RPMI8226 (cell line): ENCODE measurements around the gene CHSY3.

Experiments used
- DNase-seq: peaks from one replicate; pipeline ENCODE4 v3.0.0-alpha.2; 2015

Gene CHSY3

DNA sequence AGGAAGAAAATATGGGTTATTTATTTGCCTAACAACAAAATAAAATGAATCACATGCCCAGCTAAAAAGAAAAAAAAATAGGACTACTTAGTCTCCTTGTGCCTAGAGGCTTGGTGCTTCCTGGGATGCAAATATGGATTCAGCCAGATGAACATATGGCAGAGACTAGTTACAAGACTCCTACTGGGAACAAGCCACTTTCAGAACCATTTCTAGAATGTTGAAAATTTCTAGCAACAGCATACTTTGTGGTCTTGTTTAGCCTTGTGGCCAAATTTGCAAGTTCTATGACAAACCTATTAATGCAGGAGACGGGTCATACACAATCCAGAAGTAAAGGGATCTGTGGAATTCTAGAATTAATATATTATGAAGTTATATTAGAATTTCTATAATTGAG is 198.7 kb downstream of the CHSY3 start:
- no peak for DNase-seq

DNA sequence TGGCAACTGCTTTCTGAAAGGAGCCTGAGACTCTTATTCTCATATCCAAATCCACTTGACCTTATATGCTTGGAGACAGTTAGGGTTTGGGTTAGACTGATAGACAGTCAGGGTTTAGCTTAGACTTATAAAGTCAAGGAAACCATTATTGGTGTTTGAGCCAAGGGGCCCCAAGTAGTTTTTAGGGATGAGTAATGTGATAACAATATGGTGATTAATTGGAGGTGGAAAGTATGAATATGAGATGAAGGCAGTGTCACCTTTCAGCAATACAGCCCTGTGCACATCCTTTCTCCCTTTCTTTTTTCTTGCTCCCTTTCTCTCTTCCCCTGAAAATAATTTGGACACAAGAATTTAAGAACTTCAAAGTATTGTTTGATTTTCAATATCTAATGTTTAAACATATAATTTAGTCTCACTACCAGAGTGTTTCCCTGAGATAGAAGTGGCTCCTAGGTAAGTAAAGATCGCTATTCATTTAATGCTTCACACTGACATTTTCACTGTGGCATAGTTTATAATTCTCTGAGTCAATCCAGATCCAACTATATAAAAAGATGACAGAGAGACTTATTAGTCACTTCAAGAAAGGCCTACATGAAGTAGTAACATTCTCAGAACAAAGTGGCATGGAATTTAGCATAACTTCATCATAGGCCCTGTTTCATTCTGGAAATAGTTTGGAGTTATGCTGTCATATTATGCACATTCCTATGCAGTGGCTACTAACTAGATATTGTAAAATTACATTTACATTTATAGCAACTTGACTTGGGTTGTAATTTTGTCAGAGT is 200.8 kb downstream of the CHSY3 start:
- DNase-seq = no peak

DNA sequence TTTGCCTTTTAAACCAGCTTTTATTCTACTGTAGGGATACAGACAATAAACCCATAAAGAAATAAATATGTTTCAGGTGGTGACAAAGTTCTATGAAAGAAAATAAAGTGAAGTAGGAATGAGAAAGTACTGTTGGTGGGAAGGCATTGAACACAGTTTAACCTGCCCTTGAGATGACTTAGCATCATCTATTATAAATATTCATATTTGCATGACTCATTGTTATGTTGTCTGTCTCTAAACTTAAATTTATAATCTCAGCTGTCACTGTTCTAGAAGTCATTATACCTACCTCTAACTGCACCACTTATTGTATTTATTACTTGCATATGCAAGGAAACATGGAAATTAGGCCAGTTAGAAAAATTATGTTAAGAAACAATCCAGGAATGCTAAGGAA is 202.2 kb downstream of the CHSY3 start:
- no peak for DNase-seq

DNA sequence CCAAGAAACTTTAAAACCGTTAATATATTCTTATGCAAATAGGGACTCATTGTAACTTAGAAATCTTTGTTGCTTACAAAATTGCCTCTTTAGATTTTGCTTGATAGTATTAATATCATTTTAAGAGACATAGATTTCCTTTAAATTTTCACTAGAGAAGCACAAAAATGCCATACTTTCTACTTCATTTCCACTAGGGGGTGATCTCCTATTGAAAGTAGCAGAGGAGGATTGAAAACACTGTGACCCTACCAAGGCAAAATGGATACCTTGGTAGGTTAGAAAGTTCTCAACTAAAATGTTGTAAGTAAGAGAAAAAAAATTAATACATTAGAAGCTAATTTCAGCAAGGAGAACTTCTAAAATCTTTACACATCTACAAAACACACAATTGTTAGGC is 204.9 kb downstream of the CHSY3 start:
- peak; percentile 46 for DNase-seq

DNA sequence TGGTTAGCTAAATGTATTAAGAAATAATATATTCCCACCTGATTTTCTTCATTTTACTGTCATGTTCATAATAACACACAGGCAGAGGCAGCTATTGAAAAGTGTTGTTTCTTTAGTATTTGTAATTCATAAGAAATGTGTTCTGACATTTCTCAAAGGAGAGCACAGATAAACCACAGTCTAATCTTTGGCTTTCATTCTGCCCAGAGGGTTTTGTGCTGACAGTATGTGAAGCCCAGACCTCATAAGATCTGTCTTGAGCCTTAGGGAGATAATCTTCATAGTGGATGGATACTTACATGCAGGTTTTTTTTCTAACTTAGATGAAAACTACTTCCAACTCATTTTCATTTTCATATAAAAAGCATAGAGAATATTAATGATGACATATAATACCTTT is 206.1 kb downstream of the CHSY3 start:
- DNase-seq = peak; percentile 26

DNA sequence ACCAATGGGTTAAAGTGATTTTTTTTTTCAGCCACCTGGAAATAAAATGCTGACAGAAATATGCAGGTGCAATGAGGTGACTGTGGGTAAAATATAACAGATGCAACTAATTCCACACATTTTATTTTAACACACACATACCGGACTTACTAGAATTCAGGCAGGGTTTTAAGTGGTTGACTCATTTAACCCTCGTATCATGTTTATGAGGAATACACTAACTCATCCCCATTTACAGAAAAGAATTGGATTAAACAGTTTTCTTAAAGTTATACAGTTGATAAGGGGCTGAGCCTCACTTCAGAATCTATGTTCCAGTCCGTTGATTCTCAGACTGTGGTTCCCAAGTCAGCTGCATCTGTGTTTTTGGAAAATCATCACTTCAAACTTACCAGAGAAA is 207.5 kb downstream of the CHSY3 start:
- DNase-seq = peak; percentile 32

DNA sequence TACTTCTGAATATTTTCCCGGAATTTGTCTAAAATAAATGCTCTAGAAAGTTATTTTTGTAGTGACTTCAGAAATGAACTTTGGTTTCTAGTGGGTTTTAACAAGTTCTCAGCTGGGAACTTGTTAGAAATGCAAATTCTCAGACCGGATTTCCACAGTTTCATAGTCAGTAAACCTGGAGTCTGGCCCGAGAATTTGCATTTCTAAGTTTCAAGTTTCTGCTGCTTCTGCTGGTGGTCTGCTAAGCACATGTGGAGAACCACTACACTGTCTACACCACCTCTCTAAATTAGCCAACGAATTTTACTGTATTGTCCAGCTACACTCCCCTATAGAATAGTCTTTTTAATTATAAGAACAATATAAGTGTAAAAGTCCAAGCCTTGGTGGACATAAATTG is 208.0 kb downstream of the CHSY3 start:
- peak; percentile 59 for DNase-seq

DNA sequence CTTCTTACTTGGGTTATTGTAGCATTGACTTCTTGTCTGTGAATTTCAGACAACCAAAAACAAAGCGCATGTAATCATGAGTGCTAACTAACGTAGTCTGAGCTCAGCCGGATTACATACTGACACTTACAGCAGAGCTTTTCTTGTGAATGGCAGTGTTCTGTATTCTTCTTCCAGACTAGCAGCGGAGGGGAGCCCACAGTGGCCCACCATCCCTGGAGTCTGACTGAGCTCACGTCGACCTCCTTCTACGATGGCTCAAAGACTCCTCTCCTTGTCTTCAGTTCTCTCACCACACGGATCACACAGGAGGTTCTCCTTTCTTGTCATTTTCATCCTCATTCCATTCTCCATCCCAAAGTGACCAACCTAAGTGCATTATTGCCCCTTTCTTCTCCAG is 211.4 kb downstream of the CHSY3 start:
- DNase-seq = no peak

DNA sequence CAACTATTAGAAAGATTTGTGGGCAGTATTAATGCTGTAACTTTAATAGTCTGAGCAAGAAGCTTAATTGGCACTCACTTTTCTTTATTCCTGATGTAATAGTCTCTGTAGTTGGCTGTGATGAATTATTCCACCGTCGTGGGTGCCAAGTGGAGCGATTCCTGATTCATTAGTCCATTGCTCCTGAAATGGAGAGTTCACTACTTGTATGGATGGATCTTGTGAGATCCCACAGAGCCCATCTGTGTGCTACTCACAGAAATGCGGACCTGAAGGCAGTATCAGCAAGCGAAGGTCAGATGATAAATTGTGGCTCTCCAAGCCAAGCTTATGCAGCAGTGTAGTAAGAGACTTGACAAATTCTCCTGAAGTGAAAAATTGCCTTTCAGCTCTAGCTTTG is 212.2 kb downstream of the CHSY3 start:
- DNase-seq = no peak

DNA sequence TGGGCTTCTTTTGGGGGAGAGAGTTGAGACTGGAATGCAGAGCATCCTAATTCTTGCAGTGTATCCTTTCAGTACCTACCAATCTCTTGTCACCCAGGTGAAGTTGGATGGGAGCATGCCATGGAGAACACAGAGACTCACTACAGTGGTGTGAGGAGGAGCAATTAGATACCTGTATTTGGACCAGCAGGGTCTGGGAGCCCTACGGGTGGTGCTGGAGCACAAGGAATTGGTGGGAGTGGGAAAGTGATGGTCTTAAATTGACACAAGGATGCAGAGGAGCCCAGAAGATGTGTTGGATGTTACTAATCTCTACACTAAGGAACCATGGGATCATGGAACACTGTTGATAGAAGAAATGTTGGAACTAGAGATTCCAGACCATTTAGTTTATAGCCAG is 212.7 kb downstream of the CHSY3 start:
- DNase-seq = no peak

DNA sequence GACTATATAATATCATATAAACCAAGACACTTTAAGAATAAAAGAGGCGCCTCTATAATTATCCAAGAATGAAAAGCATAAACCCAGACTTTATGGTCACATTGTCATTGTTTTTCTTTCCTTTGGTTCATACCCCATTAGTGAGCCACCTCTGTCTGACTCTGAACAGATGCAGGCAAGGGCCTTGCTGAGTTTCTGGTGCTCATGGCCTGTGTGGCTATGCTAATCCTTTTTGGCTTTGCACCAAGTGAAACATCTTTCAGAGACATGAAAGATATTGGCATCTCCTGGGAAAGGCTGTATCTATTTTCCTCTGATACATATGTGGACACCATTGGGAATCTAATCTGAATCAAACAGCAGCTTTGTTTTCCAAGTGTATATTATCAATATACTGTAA is 222.5 kb downstream of the CHSY3 start:
- no peak for DNase-seq

DNA sequence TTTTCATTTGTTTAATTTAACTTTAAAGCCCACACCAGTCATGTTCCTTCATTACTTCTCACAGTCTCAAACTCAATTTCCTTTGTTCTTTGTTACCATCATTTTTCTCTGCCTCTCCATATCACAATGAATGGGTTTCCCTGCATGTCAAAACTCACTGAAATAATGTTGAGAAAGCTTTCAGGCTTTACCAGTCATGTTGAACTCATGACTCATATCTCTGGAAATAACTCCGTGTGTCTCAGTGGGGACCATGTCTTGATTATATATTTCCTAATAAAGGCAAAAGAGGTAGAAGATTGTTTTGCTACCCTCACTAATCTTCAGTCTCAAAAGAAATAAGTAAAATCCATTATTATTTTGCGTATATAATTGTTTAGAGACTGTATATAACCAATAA is 231.2 kb downstream of the CHSY3 start:
- DNase-seq = no peak

DNA sequence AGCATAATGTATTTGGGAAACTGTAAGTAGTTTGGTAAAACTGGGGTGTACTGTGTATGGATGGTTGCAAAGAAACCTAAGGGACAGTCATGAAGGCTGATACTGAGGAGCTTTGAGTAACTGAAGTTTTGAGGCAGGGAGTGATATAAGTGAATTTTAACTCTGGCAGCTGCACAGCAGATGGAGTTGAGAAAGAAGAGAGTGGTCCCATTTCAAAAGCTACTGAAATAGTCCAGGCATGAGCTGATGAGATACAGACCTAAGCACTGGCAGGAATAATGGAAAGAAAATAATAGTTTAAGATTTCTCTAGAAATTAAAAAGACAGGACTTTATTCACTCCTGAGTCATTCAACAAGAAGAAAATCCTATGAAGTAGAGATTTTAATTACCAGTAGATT is 232.0 kb downstream of the CHSY3 start:
- no peak for DNase-seq

DNA sequence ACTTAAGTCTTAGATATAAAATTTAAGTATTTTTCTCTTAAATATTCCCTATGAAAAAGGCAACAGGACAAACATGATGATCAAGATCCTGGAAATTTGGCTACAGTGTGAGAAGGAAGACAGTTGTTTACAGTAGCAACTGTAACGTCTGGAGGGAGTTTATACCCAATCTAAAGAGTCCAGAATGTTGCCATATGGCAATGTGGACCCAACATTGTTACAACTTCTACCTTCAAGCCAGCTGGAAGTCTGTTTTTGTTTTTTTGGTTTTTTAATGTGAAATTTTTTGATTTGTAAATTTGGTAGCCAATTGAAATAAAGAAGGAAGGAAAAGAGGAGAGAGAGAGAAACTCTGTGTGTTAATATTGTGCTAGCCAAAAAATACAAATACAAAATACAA is 233.4 kb downstream of the CHSY3 start:
- no peak for DNase-seq

DNA sequence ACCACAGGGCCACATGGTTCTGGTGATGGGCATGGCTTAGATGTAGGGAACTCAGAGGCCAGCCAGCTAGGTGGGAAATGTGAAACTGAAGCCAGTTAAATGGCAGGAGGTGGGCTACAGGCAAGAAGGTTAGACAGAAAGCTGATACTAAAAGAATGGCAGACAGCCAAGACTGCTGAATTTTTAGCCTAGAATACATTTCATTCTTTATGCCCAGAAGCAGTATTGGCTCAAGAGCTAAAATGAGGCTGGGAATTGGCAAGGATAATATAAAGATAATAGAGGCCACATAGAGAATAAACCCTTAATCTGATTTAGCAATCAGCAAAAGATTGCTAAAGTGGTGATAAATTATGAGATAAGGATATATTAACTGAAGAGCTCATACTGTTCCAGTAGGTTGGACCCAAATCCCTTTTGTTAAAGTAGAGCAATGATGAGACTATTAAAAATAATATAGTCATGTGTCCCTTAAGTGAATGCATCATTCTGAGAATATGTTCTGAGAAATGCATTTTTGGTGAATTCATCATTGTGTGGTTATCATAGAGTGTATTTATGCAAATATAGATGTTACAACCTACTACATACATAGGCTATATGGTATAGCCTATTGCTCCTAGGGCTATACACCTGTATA is 234.3 kb downstream of the CHSY3 start:
- DNase-seq = peak; percentile 13

DNA sequence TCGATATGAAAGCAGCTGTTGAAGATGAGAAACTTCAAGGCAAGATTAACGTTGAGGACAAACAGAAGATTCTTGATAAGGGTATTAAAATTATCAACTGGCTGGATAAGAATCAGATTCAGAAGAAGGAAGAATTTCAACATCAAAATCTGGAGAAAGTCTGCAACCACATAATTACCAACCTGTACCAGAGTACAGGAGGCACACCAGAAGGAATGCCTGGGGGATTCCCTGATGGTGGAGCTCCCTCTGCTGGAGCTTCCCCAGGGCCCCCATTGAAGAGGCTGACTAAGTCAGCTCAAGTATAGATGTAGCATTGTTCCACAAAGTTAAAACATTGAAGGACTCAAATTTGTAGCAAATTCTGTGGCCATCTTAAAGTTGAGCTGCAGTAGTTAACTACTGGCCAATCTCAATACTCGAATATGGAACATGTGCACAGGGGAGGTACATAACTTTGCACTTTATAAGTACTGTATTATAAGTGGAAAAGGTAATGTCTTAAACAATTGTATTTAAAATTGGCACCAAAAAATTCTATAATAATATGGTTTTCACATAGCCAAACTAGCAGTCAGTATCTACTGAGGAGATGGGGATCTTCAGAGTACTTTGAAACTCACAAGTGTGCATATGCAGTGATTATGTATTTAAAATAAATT is 237.5 kb downstream of the CHSY3 start:
- peak; percentile 57 for DNase-seq

DNA sequence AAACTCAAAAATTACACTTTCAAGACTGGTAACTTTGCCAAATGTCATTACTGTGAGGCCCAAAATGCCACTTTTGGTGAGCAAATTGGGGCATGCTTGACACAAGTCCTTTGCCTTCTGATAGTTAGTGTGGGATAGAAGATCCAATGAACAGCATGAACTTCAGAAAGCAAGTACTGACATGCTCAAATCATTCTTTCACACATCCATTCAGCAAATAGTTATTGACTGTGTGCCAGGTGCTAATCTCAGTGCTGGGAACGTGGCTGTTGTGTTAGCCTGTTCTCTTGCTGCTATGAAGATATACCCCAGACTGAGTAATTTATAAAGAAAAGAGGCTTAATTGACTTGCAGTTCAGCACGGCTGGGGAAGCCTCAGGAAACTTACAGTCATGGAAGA is 247.0 kb downstream of the CHSY3 start:
- no peak for DNase-seq

DNA sequence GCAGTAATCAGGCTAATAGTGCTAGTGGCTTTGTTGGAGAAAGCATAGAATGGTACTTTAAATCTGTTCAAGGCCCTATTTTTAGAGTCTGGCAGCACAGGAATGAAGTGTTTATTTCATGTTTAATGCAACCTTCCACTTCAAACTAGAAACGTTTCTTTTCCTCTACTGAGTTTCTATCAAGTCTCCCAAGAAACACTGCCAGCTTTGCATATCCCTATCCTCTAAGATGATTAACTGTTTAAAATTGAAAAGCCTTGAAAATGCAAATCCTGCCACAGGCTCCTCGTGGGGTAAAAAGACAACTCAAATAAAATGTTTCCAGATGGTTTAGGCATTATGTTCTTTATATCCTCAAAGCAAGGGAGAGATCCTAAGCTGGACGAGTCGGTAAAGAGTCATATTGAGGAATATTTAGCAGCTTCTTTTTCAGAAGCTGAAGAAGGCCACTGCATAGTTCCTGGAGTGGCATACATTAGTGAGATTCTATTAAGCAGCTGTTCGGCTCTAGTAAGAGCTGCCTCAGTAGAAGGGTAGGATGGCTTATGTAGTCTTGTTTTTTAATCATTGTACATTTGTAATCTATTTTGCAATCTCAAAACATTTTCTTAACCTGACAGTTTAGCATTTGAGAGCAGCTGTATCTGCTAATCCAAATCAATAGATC is 251.2 kb downstream of the CHSY3 start:
- DNase-seq = no peak

DNA sequence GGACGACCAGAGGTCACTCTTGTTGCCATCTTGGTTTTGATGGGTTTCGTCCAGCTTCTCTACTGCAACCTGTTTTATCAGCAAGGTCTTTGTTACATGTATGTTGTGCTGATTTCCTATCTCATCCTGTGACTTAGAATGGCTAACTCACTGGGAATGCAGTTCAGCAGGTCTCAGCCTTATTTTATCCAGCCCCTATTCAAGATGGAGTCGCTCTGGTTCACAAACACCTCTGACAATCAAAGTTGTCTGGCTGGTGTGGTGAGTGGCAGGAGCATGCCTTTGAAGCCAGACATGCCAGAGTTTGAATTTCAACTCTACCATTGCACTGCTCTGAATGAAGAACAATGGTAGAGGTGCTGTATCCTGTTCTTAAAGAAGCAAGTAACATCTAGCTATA is 253.8 kb downstream of the CHSY3 start:
- DNase-seq = no peak

DNA sequence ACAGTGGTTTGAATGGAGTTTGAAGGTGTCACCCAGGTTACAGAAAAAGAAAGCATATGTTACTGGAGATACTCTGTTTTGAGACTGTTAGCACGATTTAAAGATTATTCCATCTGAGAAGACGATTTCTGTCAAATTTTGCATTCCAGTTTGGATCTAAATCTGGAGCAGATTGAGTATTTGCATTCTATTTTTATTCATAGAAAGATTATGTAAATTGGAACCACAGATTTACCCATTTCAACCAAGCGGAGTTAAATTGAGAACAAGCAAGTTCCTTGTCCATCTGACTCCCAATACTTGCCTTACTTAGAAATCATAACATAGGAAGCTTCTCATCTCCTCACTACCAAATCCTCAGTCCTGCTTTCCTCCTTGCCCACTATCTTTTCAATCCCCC is 255.7 kb downstream of the CHSY3 start:
- DNase-seq = no peak

DNA sequence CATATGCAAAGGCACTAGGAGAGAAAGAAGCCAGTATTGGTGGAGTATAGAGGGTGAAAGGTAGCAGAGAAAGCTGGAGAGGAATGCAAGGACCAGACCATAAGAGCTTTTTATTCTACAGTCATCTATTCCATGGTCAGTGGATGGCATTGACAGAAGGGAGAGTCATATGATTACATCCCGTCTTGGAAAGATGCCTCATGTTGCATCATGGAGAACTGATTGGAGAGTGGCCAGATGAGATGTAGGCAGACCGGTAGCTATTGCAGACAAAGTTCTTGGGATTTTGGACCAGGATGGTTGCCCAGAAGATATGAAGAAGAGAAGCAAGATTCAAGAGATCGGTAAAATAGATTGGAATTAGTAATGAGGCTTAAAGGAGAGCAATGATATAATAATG is 260.7 kb downstream of the CHSY3 start:
- no peak for DNase-seq

DNA sequence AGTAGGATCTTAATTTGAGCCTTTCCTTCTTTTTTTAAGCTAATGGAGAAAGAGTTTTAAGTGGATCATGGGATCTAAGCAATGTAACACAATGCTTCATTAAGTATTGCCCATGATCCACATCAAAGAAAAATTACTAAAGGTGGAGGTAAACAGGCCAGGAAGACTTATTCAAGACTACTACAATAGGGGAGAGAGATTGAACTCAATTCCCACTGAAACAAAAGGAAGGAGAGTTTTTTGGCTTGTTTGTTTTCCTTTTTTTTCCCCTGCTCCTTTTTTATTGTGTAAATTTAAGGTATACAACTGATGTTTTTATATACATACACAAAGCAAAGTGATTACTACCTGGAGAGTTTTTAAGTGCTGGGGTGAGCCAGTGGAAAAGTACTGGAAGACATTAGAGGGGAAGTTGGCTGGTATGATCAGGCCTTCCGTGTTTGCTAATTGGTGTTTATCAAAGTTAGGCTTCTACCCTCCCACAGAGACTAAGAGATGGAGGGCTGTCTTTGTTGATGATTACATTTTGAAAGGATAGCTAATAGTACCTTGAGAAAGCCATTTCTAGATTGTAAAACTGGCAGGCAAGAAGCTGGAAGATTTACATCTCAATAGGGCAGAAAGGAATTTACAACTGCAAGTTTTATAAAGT is 262.7 kb downstream of the CHSY3 start:
- DNase-seq = no peak

DNA sequence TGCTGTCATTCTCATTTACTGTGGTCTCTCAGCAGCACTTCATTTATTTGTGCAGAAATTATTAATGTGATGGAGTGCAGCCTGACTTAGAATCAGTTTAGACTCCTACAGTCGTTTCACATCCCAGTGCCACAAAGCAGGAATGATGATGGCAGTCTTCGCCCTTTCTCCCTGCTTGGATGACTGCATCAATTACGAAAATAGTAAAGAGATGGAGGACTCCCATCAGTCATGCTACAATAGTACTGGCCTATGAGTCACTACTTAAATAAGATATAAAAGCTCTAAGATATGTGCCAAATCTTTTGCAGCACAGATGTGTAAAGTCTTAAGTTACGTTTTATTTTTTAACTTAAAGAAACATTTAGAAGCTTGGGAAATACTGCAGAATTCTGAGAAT is 263.9 kb downstream of the CHSY3 start:
- no peak for DNase-seq
